HG03354 (cell line): Measurements from ENCODE around the gene LRRC15.

Experiments used
- ATAC-seq: cut with Tn5 transposase; IDR thresholded peaks from one replicate; pipeline ENCODE4 v1.9.1; 2021; ENCODE audit warnings: mild to moderate bottlenecking; ENCODE audit not compliant: unreplicated experiment, poor library complexity, severe bottlenecking

Gene LRRC15

GRCh38 chr3:194369522-194370279 is at the start of gene LRRC15:
Gene LRRC15, minus strand, starts transcription at chr3:194369743. Its CDS starts 8,700 bp downstream, at chr3:194361043.
- no peak for ATAC-seq

DNA sequence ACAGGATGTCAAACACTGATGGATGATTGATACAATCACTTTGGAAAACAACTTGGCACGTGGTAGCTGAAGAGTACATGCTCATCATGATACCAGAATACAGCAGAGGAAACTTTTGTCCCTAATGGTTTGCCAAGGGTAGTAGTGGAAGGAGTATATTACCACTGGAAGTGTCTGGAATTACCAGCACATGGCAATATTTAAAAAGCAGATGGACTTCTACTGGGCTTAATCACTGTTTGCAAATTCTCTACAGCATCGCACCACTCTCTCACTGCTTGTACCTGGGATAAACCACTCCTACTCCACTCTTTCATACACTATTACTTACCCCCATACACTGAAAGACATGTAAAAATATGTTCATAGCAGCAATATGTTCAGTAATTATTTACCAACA is 49.1 kb upstream of the LRRC15 start:
- ATAC-seq, result no peak

DNA sequence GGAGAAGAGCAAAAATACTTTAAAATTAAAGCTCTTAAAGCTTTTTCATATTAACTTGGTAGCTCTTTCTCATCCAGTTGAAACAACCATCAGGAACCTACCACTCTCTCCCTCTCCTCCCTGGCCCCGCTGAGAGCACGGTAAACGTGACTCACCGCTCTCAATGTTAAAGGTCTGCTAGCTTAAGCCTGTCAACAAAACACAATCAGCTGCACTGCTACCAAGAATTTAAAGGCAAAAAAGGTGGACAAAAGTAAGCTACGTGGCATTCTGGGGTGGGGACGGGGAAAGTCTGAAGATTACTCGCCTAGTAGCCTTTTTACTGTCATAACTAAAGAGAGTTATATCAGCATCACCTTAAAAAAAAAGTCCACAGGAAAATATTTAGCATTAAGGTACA is 37.9 kb upstream of the LRRC15 start:
- ATAC-seq, result no peak

DNA sequence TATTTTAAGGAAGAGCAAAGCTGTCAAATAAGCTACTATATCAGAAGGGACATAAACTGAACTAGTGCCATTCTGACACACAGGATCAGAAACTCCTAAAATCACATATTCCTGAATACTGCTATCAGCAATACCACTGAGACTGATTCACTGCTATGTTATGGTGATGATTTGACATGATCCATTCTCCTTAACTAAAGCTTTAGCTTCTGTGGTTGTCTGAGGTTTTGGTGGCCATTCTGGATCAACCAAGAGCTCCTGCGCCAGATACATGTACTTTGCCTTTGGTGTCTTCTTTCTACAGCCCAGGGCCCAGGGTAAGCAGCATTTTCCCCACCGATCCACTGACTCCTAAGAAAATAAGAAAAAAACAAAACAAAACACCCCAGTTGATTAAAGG is 36.2 kb upstream of the LRRC15 start:
- ATAC-seq, result no peak

DNA sequence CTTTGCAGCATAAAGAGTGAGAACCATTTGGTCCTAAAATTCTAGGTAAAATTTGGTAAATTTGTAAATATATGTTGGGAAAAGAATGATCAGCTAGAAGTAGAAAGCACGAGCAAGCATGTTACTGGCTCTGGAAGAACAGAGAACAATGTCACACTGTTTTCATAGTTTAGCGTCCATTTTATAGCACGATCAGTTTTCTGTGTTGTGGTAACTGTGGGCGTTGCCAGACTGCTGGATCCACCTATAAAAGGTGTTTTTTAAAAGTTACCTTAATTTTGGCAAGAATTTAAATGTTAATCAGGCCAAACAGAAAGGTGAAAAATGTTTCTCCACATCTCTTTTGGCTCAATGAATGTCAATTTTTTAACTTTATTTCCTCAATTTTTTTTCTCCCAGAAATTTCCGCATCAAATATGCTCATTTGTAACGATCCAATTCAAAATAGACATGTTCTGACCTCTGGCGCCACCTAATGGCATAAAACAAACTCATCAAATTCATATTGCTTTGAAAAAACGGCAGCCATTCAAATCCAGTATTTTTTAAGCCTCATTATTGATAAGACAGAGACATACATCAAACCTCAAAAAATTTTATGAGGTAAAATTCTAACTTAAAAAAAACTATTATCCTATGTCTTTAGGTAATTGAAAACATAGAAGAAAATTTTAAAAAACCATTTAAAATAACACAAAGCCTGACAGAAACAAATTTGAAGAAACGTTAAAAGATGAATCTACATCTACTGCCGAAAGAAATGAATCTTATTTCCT is 35.0 kb upstream of the LRRC15 start:
- ATAC-seq, result no peak

- no peak for ATAC-seq
These were observed 32.4 kb upstream of the LRRC15 start for GRCh38 chr3:194401868-194402329.

DNA sequence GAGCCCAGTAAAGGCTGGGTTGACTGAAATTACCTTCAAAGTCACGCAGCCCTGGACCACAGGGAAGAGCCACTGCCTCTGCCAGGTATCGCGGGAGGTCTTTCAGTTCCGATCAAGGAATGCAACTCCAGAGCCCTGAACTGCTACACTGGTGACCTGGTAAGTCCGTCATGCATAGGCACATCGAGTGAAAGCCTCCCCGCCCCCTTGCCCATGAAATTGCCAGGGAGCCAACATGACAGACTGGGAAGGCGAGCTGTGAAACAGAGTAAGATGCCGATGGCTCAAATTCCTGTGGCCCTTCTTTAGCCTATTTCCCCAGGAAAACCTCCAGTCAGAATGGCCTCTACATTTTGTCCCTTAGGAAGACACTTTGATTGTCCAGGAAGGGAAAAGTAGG is 31.8 kb upstream of the LRRC15 start:
- ATAC-seq, result no peak

DNA sequence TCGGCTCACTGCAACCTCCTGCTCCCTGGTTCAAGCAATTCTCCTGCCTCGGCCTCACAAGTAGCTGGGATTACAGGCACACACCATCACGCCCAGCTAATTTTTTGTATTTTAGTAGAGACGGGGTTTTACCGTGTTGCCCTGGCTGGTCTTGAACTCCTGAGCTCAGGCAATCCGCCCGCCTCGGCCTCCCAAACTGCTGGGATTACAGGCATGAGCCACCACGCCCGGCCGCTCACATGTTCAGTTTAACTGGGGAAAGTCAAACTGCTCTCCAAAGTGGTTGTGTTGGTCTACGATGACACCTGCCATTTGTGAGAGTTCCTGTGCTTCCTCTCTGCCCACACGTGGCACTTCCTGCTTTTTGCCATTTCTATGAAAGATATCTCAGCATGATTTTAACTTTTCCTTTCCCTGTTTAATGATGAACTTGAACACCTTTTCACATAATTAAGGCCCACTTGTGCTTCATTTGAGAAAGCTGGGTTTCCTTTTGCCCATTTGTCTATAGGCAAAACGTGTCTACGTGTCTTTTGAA is 30.4 kb upstream of the LRRC15 start:
- ATAC-seq, result no peak

DNA sequence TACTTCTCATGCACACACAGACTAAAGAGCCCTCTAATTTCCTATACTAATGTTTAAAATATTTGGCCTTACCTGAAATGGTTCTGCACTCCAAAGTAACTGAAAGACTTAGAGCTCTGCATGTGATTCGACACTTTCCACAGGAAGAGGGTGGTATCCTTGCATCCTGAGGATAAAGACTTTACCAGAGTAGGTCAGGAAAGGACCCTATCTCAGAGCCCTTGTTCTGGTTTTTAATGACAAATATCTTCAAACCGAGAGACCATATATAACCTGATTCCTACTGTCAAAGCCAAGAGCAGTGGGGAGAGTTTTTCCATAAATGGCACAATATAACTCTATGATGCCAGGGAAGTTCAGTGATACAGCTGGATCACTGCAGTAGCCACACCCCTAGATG is 29.6 kb upstream of the LRRC15 start, which contains the start of gene GP5:
Gene GP5, minus strand, starts transcription at position 101 of the 400 bp plus-strand sequence. CDS start 984 bp downstream, outside the sequence.
- no peak for ATAC-seq

DNA sequence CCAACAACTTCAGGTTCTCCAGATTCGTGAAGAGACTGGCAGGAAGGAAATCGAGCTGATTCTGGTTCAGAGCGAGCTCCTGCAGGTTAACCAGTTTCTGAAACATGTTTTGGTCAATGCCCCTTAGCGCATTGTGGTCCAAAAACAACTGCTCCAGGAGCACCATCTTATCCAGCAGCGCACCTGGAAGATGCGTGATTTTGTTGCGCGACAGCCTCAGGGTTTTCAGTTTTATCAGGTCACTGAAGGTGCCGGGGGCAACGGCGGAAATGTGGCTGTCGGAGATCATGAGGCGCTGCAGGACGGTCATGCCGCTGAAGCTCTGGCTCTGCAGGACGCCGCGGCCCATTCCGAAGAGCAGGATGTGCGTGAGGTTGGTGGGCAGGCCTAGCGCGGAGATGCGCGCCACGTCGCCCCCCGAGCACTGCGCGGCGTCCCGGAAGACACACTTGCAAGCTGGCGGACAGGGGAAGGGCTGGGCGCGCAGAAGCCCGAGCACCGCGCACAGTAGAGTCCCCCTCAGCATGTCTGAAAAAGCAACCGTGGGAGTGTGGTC is 28.3 kb upstream of the LRRC15 start:
- no peak for ATAC-seq

DNA sequence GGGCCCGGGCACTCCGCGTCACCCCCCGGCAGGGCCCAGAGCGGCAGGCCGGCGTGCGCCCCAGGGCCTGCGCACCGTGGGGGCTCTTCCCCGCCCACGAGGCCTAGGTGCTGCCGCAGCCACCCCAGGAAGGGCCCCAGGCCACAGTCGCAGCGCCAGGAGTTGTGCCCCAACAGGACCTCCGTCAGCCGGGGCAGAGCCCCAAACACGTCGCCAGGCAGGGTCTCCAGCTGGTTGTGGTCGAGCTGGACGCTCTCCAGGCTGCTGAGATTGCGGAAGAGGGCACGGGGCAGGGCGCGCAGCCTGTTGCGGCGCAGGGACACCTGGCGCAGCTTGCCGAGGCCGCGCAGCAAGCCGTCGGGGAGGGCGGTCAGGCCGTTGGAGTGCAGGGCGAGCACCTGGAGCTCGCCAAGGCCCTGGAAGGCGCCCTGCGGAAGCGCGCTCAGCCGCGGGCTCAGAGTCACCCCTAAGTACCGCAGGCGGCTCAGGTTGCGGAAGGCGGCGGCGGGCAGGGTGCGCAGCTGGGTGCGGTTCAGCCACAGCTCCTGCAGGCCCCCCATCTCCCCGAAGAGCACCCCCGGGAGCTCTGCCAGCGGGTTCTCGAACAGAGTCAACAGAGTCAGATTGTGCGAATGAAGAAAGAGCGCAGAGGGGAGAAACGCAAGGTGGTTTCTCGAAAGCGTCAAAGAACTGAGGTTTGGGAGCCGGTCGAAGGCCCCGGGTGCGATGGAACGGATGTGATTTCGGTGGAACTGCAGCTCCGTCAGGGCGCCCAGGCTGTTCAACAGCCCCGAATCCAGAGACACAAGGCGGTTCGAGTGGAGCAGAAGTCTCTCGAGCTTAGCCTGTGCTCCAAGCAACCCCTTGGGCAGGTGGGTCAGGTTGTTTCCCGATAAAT is 27.6 kb upstream of the LRRC15 start:
- ATAC-seq, result peak; percentile 50

DNA sequence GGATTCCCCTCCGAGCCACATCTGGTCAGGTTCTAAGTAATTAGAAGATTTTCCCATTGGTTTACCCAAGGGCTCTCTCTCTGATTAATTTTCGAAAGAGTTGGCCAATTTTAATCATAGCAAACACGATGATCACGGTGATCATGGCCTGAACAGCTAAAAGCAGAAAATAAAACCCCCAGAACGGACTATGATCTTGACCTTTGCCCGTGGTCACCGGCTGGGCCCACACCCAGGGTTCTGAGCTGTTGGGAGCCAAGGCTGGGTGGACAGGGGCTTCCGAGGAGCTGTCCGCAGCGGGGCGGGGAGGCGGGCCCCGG is 27.0 kb upstream of the LRRC15 start:
- no peak for ATAC-seq

GRCh38 chr3:194395778-194396538 is 26.4 kb upstream of the LRRC15 start:
- ATAC-seq, result no peak

- no peak for ATAC-seq
These were observed 25.7 kb upstream of the LRRC15 start for GRCh38 chr3:194395212-194395611.

- no peak for ATAC-seq
These were observed 23.0 kb upstream of the LRRC15 start for GRCh38 chr3:194392576-194392975.

DNA sequence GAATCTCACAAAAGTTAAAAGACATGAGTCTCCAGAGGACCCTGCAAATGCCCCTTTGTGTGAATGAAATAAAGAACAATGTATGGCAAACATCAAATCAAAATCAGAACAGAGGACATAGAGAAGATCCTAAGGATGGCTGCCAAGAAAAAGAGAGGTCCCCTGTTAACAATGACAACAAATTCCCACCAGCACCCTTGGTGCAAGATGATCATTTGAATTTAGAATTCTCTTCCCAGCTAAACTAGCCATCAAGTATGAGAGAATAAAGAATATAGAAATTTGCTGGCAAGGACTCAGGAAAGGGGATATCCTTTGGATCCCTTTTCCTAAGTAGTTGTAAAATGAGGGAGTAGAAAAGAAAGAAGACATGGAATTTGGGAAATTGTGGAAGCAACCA is 21.3 kb upstream of the LRRC15 start:
- no peak for ATAC-seq

DNA sequence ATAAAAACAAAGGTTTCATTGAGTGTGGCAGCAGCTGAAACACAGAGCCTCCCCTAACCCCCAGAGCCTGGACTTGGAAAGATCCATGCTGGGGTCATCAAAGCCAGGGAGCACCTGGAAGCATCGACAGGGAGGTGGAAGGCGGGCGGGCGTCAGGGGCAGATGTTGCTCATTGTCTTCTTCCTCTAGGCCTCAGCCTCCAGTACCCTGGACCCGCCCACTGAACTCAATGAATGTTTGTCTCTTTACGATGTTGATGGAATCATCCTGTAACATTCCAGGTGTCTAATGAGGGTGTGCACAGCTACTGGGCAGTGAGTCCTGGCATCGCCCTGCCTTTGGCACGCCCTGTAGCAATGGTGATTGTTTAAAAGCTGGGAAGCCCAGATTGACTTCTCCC is 19.7 kb upstream of the LRRC15 start:
- no peak for ATAC-seq

- ATAC-seq, result no peak
These were observed 18.4 kb upstream of the LRRC15 start for GRCh38 chr3:194387926-194388418.

- ATAC-seq, result no peak
These were observed 17.7 kb upstream of the LRRC15 start for GRCh38 chr3:194387276-194387675.
